ENCODE results near the gene SUPT3H.

The SUPT3H gene

GRCh38 chr6:45421709-45422502, 44.2 kb upstream of the SUPT3H start:
- peak; percentile 43 for TF ChIP-seq CTCF (IDR thresholded peaks at IDR 0.05; ENCODE audit: control insufficient read depth, extremely low read depth, insufficient read depth)
- DNase-seq (ENCODE audit: low read depth), result no peak

GRCh38 chr6:45420909-45421708, 43.4 kb upstream of the SUPT3H start:
- no peak for DNase-seq (ENCODE audit: low read depth)
- no peak for TF ChIP-seq CTCF (IDR thresholded peaks at IDR 0.05; ENCODE audit: control insufficient read depth, extremely low read depth, insufficient read depth)
- peak overlapping the region; percentile 50 for H3K4me3 ChIP-seq (ENCODE audit: low read depth, low read length)

More at GRCh38 chr6:45421709-45422502, 44.2 kb upstream of the SUPT3H start:
- H3K4me3 ChIP-seq (ENCODE audit: low read depth, low read length), result peak overlapping the region; percentile 50

- TF ChIP-seq CTCF (IDR thresholded peaks at IDR 0.05; ENCODE audit: control insufficient read depth, extremely low read depth, insufficient read depth), result no peak
- DNase-seq (ENCODE audit: low read depth), result no peak
- no peak overlapping the region for H3K4me3 ChIP-seq (ENCODE audit: low read depth, low read length)
Measured at GRCh38 chr6:45420083-45420908, 42.6 kb upstream of the SUPT3H start.

- H3K4me3 ChIP-seq (ENCODE audit: low read depth, low read length), result no peak overlapping the region
Measured at GRCh38 chr6:45419571-45420082, 41.9 kb upstream of the SUPT3H start.

GRCh38 chr6:45417436-45417835, 39.7 kb upstream of the SUPT3H start:
- no peak for TF ChIP-seq CTCF (IDR thresholded peaks at IDR 0.05; ENCODE audit: control insufficient read depth, extremely low read depth, insufficient read depth)
- no peak for DNase-seq (ENCODE audit: low read depth)
- no peak overlapping the region for H3K4me3 ChIP-seq (ENCODE audit: low read depth, low read length)

More at GRCh38 chr6:45419571-45420082, 41.9 kb upstream of the SUPT3H start:
- peak; percentile 70 for DNase-seq (ENCODE audit: low read depth)
- TF ChIP-seq CTCF (IDR thresholded peaks at IDR 0.05; ENCODE audit: control insufficient read depth, extremely low read depth, insufficient read depth), result peak; percentile 73

GRCh38 chr6:45416700-45417099, 39.0 kb upstream of the SUPT3H start:
- TF ChIP-seq CTCF (IDR thresholded peaks at IDR 0.05; ENCODE audit: control insufficient read depth, extremely low read depth, insufficient read depth), result no peak
- no peak overlapping the region for H3K4me3 ChIP-seq (ENCODE audit: low read depth, low read length)
- DNase-seq (ENCODE audit: low read depth), result no peak
